GM12878 (cell line): Measurements from ENCODE around the gene C16orf86. TPM values are rescaled to one million over a fixed set of nuclear protein-coding genes. Genes with fewer than 3 reads are reported as not detected.

Experiments used
- ATAC-seq: fragments of 200-7000 bp; cut with Tn5 transposase; 3 replicates; pipeline ENCODE4 v1.9.1; 2020; ENCODE audit warnings: mild to moderate bottlenecking, moderate library complexity
- BruUV-seq: library from RNA; stranded (reverse); fragments of 400-500 nt; replicated peaks from 2 replicates; lab custom pipeline; 2021; lab: Mats Ljungman, UMichigan
- CTCF ChIA-PET: fragments of 300-600 bp; sonication (Branson Sonifier 250); formaldehyde crosslinking; extraction: SDS; loops from one replicate; lab custom pipeline; 2021; ENCODE audit warnings: inconsistent platforms; lab: Yijun Ruan, JAX
- POLR2A ChIA-PET: fragments of 350-600 bp; formaldehyde crosslinking; extraction: SDS; loops from one replicate; lab custom pipeline; 2021; ENCODE audit warnings: inconsistent platforms; lab: Charles Lee
- RAD21 ChIA-PET: fragments of 300-600 bp; sonication (Branson Sonifier 250); formaldehyde crosslinking; loops from one replicate; lab custom pipeline; 2023; ENCODE audit warnings: antibody characterized with exemption; ENCODE audit not compliant: unreplicated experiment; lab: Charles Lee
- SMC1A ChIA-PET: fragments of 300-600 bp; sonication (Branson Sonifier 250); formaldehyde crosslinking; loops from one replicate; lab custom pipeline; 2023; ENCODE audit not compliant: unreplicated experiment, uncharacterized antibody; lab: Charles Lee
- DNase-seq: peaks from one replicate; pipeline ENCODE4 v3.0.0-alpha.2; 2011; ENCODE audit warnings: low read depth, low spot score
- FAIRE-seq: peaks from 3 replicates; lab custom pipeline; 2011; peaks lifted over from hg19 to GRCh38; lab: Jason Lieb, UNC
- H2AFZ ChIP-seq: 2 replicates; pipeline ENCODE4 v1.6.0; 2011; ENCODE audit warnings: low read depth, low read length, control low read depth; ENCODE audit not compliant: control insufficient read depth
- H3K27ac ChIP-seq: 2 replicates; pipeline ENCODE4 v1.5.1; 2011; ENCODE audit warnings: control low read depth; ENCODE audit not compliant: control insufficient read depth, insufficient read depth
- H3K27me3 ChIP-seq, 2 experiments: replicated peaks in 1 of 2; 2 replicates each; pipeline versions ENCODE4 v1.6.0 to v1.6.1; 2011; ENCODE audit warnings: low read length in 1 of 2; ENCODE audit not compliant: control insufficient read depth in 2 of 2, insufficient read depth in 2 of 2
- H3K36me3 ChIP-seq, 2 experiments: 2 replicates each; pipeline ENCODE4 v1.5.1; 2011; ENCODE audit warnings: low read length in 1 of 2; ENCODE audit not compliant: control insufficient read depth in 2 of 2, insufficient read depth in 2 of 2
- H3K4me1 ChIP-seq: 2 replicates; pipeline ENCODE4 v1.6.1; 2011; ENCODE audit warnings: mild to moderate bottlenecking, low read length, moderate library complexity, mixed read lengths; ENCODE audit not compliant: control insufficient read depth, insufficient read depth
- H3K4me2 ChIP-seq: 2 replicates; pipeline ENCODE4 v1.6.0; 2011; ENCODE audit warnings: control low read depth; ENCODE audit not compliant: control insufficient read depth, insufficient read depth
- H3K4me3 ChIP-seq: fragments of 200-600 bp; sonication (generic); 2 replicates; pipeline ENCODE4 v1.5.1; 2016
- H3K79me2 ChIP-seq: 2 replicates; pipeline ENCODE4 v1.6.0; 2011; ENCODE audit warnings: low read length; ENCODE audit not compliant: control insufficient read depth, insufficient read depth
- H3K9ac ChIP-seq: 2 replicates; pipeline ENCODE4 v1.8.0; 2011; ENCODE audit warnings: low read length, control low read depth, mixed read lengths; ENCODE audit not compliant: control insufficient read depth, insufficient read depth
- H3K9me3 ChIP-seq: replicated peaks from 3 replicates; pipeline ENCODE4 v1.5.1; 2011; ENCODE audit warnings: mild to moderate bottlenecking, low read length; ENCODE audit not compliant: control insufficient read depth, insufficient read depth
- H4K20me1 ChIP-seq: 2 replicates; pipeline ENCODE4 v1.6.0; 2011; ENCODE audit not compliant: control insufficient read depth, insufficient read depth
- E2F8 ChIP-seq: fragments of 450-650 bp; IDR thresholded peaks from 2 replicates; pipeline ENCODE4 v1.6.1; 2018; ENCODE audit warnings: mild to moderate bottlenecking, low read depth, moderate library complexity; ENCODE audit not compliant: partially characterized antibody
- ELK1 ChIP-seq: IDR thresholded peaks from 2 replicates; pipeline ENCODE4 v1.6.1; 2012; ENCODE audit warnings: low read depth, low read length, improper control_type of control experiment
- HDAC2 ChIP-seq: fragments of 200-600 bp; sonication (generic); IDR thresholded peaks from 2 replicates; pipeline ENCODE4 v1.6.1; 2017
- NFIC ChIP-seq: IDR thresholded peaks from 2 replicates; pipeline ENCODE4 v1.6.1; 2012; ENCODE audit warnings: low read depth, mild to moderate bottlenecking, inconsistent platforms, low read length, moderate library complexity
- PKNOX1 ChIP-seq: fragments of 450-650 bp; IDR thresholded peaks from 2 replicates; pipeline ENCODE4 v1.6.1; 2016; ENCODE audit warnings: mild to moderate bottlenecking
- REST ChIP-seq: IDR thresholded peaks from 2 replicates; pipeline ENCODE4 v1.6.1; 2012; ENCODE audit warnings: mild to moderate bottlenecking, low read depth, low read length
- SIX5 ChIP-seq: IDR thresholded peaks from 2 replicates; pipeline ENCODE4 v1.6.1; 2011; ENCODE audit warnings: mild to moderate bottlenecking, low read depth, low read length, moderate library complexity; ENCODE audit not compliant: severe bottlenecking
- SKIL ChIP-seq: fragments of 450-650 bp; IDR thresholded peaks from 2 replicates; pipeline ENCODE4 v1.6.1; 2017; ENCODE audit warnings: mild to moderate bottlenecking, low read depth, inconsistent platforms; ENCODE audit not compliant: poor library complexity, severe bottlenecking
- WGBS: methylation state at CpG from one replicate; pipeline ENCODE4 v1.1.6; 2016; ENCODE audit warnings: low lambda C conversion rate; ENCODE audit not compliant: insufficient replicate concordance, insufficient coverage; ENCODE audit errors: missing lambda C conversion rate; 5-methylcytosine and 5-hydroxymethylcytosine counted together
- in situ Hi-C: fragments of 300-500 bp; cut with MboI; formaldehyde crosslinking; loops from 9 replicates; pipeline ENCODE4 v1.14.3; 2018; ENCODE audit warnings: mixed read lengths
- intact Hi-C: fragments of 100-400 bp; cut with micrococcal nuclease; formaldehyde crosslinking; loops from one replicate; pipeline ENCODE4 v1.14.2; 2022; ENCODE audit not compliant: unreplicated experiment
- polyA plus RNA-seq, 11 experiments: library from polyadenylated mRNA; depleted of rRNA in 4 of 11; unstranded in 6 of 11; stranded (reverse) in 5 of 11; fragments of >200 nt; fragmentation: Nextera tagmentation in 4 of 11; fragmentation: Illumina TruSeq in 1 of 11; extraction: Ambion mirVana in 4 of 11; extraction: Trizol in 1 of 11; gene quantifications; 1 replicate in 1 of 11; 2 replicates in 10 of 11; pipeline versions ENCODE4 v1.2.1 to v1.2.3, GENCODE V29; 2011 to 2016; ENCODE audit warnings: inconsistent platforms in 2 of 11, missing spikeins in 2 of 11, low read depth in 1 of 11
- total RNA-seq, 4 experiments: library from RNA; depleted of rRNA in 3 of 4; stranded (reverse); fragments of >200 nt in 3 of 4; fragmentation: Illumina TruSeq in 1 of 4; extraction: Trizol in 1 of 4; gene quantifications; 2 replicates each; pipeline versions ENCODE4 v1.2.1 to v1.2.3, GENCODE V29; 2013 to 2021

C16orf86 gene
- total and polyA plus RNA-seq, 10 of the 15 experiments (the other 5 are each of a cell fraction or from before 2014, with no cell fraction given) = 0.11 to 3.3 (median 1.6) TPM

- Histone ChIP-seq H4K20me1 (no peaks in the 10 kb centered on the region), H3K4me2 (no peak overlapping the region), H3K79me2 (no peaks in the 10 kb centered on the region), H3K4me3 (no peak overlapping the region), H3K27ac (no peak overlapping the region), H3K9ac (no peak overlapping the region), H3K9me3 (no peaks in the 10 kb centered on the region), H2AFZ (no peak overlapping the region), H3K4me1 (no peaks in the 10 kb centered on the region), H3K27me3 (no peaks in the 10 kb centered on the region), H3K36me3 (peaks cover 7 to 9% of the 10 kb centered on the region in 2 experiments)
- BruUV-seq = no TSS peak
- ATAC-seq (no peak), DNase-seq (no peak), FAIRE-seq (no peak)
- CTCF ChIA-PET = interaction anchor here (1.1 kb wide), 1 partner anchor 131 kb away, joined by 4 read pairs; no protein-coding TSS in a partner anchor
- intact Hi-C loops (no loop called here), in situ Hi-C loops (no loop called here)
- SMC1A ChIA-PET = no interaction called here
- TF ChIP-seq E2F8 (no peak), SIX5 (no peak), PKNOX1 (no peak), SKIL (no peak), HDAC2 (no peak), NFIC (no peak), REST (peak; percentile 63; the same call in 1 of the 2 replicates), ELK1 (no peak)
- WGBS = 98% methylated on average over 8 of the region's 59 CpGs
- RAD21 ChIA-PET = no interaction called here
- POLR2A ChIA-PET = interaction anchor here (1.0 kb wide), 1 partner anchor 15 kb away, joined by 3 read pairs; no protein-coding TSS in a partner anchor
Observed at GRCh38 chr16:67652578-67653127, 14.0 kb upstream of the C16orf86 start.
